ENCODE measurements around the gene EFHD1.
A peak's percentile ranks its signal among the peaks of the same experiment; 100 is the strongest.

The EFHD1 gene

GRCh38 chr2:232721261-232721660 is 87.9 kb downstream of the EFHD1 start:
- Mint-ChIP-seq H3K4me1 (ENCODE audit: low read depth) (peaks cover 37% of the 10 kb centered on the region), H3K36me3 (ENCODE audit: low read depth) (peaks cover 73% of the 10 kb centered on the region), H3K4me3 (no peak overlapping the region), H3K27ac (peak overlapping the region; percentile 12), H3K27me3 (no peaks in the 10 kb centered on the region), H3K9me3 (peaks cover 9% of the 10 kb centered on the region)

GRCh38 chr2:232721882-232722281 is 88.5 kb downstream of the EFHD1 start:
- Mint-ChIP-seq H3K27me3 (no peaks in the 10 kb centered on the region), H3K4me3 (no peak overlapping the region), H3K9me3 (peaks cover 9% of the 10 kb centered on the region), H3K4me1 (ENCODE audit: low read depth) (peaks cover 37% of the 10 kb centered on the region), H3K36me3 (ENCODE audit: low read depth) (peaks cover 69% of the 10 kb centered on the region), H3K27ac (peak overlapping the region; percentile 53)

GRCh38 chr2:232723027-232723426 is 89.6 kb downstream of the EFHD1 start:
- Mint-ChIP-seq H3K27me3 (no peaks in the 10 kb centered on the region), H3K27ac (no peak overlapping the region), H3K4me3 (no peak overlapping the region), H3K36me3 (ENCODE audit: low read depth) (peaks cover 71% of the 10 kb centered on the region), H3K4me1 (ENCODE audit: low read depth) (peaks cover 30% of the 10 kb centered on the region), H3K9me3 (peaks cover 5% of the 10 kb centered on the region)

DNA sequence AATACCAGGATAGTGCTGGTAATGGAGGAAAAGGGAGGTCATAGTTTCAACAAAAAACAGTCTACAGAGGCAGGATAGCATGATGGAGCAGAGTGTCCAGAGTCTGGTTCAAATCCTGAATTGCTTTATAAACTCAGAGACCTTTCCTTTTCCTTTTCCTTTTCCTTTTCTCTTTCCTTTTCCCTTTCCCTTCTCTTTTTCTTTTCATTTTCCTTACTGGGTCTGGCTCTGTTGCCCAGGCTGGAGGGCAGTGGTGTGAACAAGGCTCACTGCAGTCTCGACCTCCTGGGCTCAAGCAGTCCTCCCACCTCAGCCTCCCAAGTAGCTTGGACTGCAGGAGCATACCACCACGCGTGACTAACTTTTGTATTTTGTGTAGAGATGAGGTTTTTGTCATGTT is 95.4 kb downstream of the EFHD1 start:
- peaks cover 56% of the 10 kb centered on the region for H3K36me3 Mint-ChIP-seq (ENCODE audit: low read depth)
- H3K27me3 Mint-ChIP-seq: no peaks in the 10 kb centered on the region
- no peaks in the 10 kb centered on the region for H3K4me1 Mint-ChIP-seq (ENCODE audit: low read depth)
- H3K9me3 Mint-ChIP-seq: no peaks in the 10 kb centered on the region
- no peak overlapping the region for H3K4me3 Mint-ChIP-seq
- no peak overlapping the region for H3K27ac Mint-ChIP-seq

- H3K4me1 Mint-ChIP-seq (ENCODE audit: low read depth): no peaks in the 10 kb centered on the region
- no peak overlapping the region for H3K27ac Mint-ChIP-seq
- no peaks in the 10 kb centered on the region for H3K27me3 Mint-ChIP-seq
- no peak overlapping the region for H3K4me3 Mint-ChIP-seq
- no peaks in the 10 kb centered on the region for H3K9me3 Mint-ChIP-seq
- peaks cover 53% of the 10 kb centered on the region for H3K36me3 Mint-ChIP-seq (ENCODE audit: low read depth)
These were observed 98.1 kb downstream of the EFHD1 start for GRCh38 chr2:232731470-232731869.

All from stimulated activated naive CD8-positive, alpha-beta T cell treated with anti-CD3 and anti-CD28 coated beads, Interleukin-15, Interleukin-2, amounts not matched to agents 100 ng/mL and 50 ng/mL, for 24 hours (primary cell).